B cell (primary cell): ENCODE data around the gene NTN3.

ENCODE experiments used
- CTCF ChIP-seq: fragments of 200-600 bp; IDR thresholded peaks from one replicate; pipeline ENCODE4 v1.8.0; 2022; ENCODE audit warnings: antibody characterized with exemption, mild to moderate bottlenecking
- EZH2 ChIP-seq: IDR thresholded peaks from 2 replicates; pipeline ENCODE4 v1.6.1; 2012; ENCODE audit warnings: borderline replicate concordance, low read depth, mild to moderate bottlenecking, moderate library complexity, low read length; ENCODE audit not compliant: insufficient read depth, poor library complexity, severe bottlenecking

GRCh38 chr16:2483939-2484897 lies 13.1 kb downstream of the NTN3 start:
- TF ChIP-seq CTCF (no peak), EZH2 (no peak)
